ENCODE measurements around the gene MOB1B.

Gene MOB1B

GRCh38 chr4:70920592-70920991 lies 18.4 kb downstream of the MOB1B start:
- Histone ChIP-seq H3K27me3 (ENCODE audit: control insufficient read depth, insufficient read depth, low read length) (no peaks in the 10 kb centered on the region), H3K9me3 (ENCODE audit: control insufficient read depth, low read length) (no peaks in the 10 kb centered on the region), H3K9ac (ENCODE audit: low read length) (no peak overlapping the region), H3K4me3 (ENCODE audit: low read length) (no peak overlapping the region), H3K36me3 (ENCODE audit: control insufficient read depth, insufficient read depth, low read length) (no peaks in the 10 kb centered on the region), H3K4me1 (ENCODE audit: control insufficient read depth, insufficient read depth, low read length) (no peaks in the 10 kb centered on the region)

GRCh38 chr4:70925418-70925817 lies 23.2 kb downstream of the MOB1B start:
- Histone ChIP-seq H3K9ac (ENCODE audit: low read length) (no peak overlapping the region), H3K4me3 (ENCODE audit: low read length) (no peak overlapping the region), H3K36me3 (ENCODE audit: control insufficient read depth, insufficient read depth, low read length) (no peaks in the 10 kb centered on the region), H3K27me3 (ENCODE audit: control insufficient read depth, insufficient read depth, low read length) (no peaks in the 10 kb centered on the region), H3K4me1 (ENCODE audit: control insufficient read depth, insufficient read depth, low read length) (no peaks in the 10 kb centered on the region), H3K9me3 (ENCODE audit: control insufficient read depth, low read length) (no peaks in the 10 kb centered on the region)

GRCh38 chr4:70925899-70926635 lies 23.9 kb downstream of the MOB1B start:
- Histone ChIP-seq H3K9me3 (ENCODE audit: control insufficient read depth, low read length) (no peaks in the 10 kb centered on the region), H3K9ac (ENCODE audit: low read length) (no peak overlapping the region), H3K36me3 (ENCODE audit: control insufficient read depth, insufficient read depth, low read length) (no peaks in the 10 kb centered on the region), H3K4me1 (ENCODE audit: control insufficient read depth, insufficient read depth, low read length) (no peaks in the 10 kb centered on the region), H3K27me3 (ENCODE audit: control insufficient read depth, insufficient read depth, low read length) (no peaks in the 10 kb centered on the region), H3K4me3 (ENCODE audit: low read length) (no peak overlapping the region)

GRCh38 chr4:70927502-70928137 lies 25.5 kb downstream of the MOB1B start:
- H3K4me1 ChIP-seq (ENCODE audit: control insufficient read depth, insufficient read depth, low read length) = no peaks in the 10 kb centered on the region
- H3K27me3 ChIP-seq (ENCODE audit: control insufficient read depth, insufficient read depth, low read length) = no peaks in the 10 kb centered on the region
- H3K9me3 ChIP-seq (ENCODE audit: control insufficient read depth, low read length) = no peaks in the 10 kb centered on the region

GRCh38 chr4:70930530-70931256 lies 28.5 kb downstream of the MOB1B start:
- no peaks in the 10 kb centered on the region for H3K9me3 ChIP-seq (ENCODE audit: control insufficient read depth, low read length)
- no peak overlapping the region for H3K9ac ChIP-seq (ENCODE audit: low read length)
- H3K36me3 ChIP-seq (ENCODE audit: control insufficient read depth, insufficient read depth, low read length) = no peaks in the 10 kb centered on the region
- no peaks in the 10 kb centered on the region for H3K4me1 ChIP-seq (ENCODE audit: control insufficient read depth, insufficient read depth, low read length)
- H3K27me3 ChIP-seq (ENCODE audit: control insufficient read depth, insufficient read depth, low read length) = no peaks in the 10 kb centered on the region
- no peak overlapping the region for H3K4me3 ChIP-seq (ENCODE audit: low read length)

More at GRCh38 chr4:70927502-70928137, 25.5 kb downstream of the MOB1B start:
- no peaks in the 10 kb centered on the region for H3K36me3 ChIP-seq (ENCODE audit: control insufficient read depth, insufficient read depth, low read length)
- H3K4me3 ChIP-seq (ENCODE audit: low read length) = no peak overlapping the region
- no peak overlapping the region for H3K9ac ChIP-seq (ENCODE audit: low read length)

- H3K27me3 ChIP-seq (ENCODE audit: control insufficient read depth, insufficient read depth, low read length) = no peaks in the 10 kb centered on the region
- no peak overlapping the region for H3K9ac ChIP-seq (ENCODE audit: low read length)
- no peaks in the 10 kb centered on the region for H3K9me3 ChIP-seq (ENCODE audit: control insufficient read depth, low read length)
Measured at GRCh38 chr4:70931347-70931746, 29.2 kb downstream of the MOB1B start.

GRCh38 chr4:70932984-70933383 lies 30.8 kb downstream of the MOB1B start:
- no peaks in the 10 kb centered on the region for H3K4me1 ChIP-seq (ENCODE audit: control insufficient read depth, insufficient read depth, low read length)
- H3K4me3 ChIP-seq (ENCODE audit: low read length) = no peak overlapping the region
- H3K36me3 ChIP-seq (ENCODE audit: control insufficient read depth, insufficient read depth, low read length) = no peaks in the 10 kb centered on the region

More at GRCh38 chr4:70931347-70931746, 29.2 kb downstream of the MOB1B start:
- Histone ChIP-seq H3K4me3 (ENCODE audit: low read length) (no peak overlapping the region), H3K4me1 (ENCODE audit: control insufficient read depth, insufficient read depth, low read length) (no peaks in the 10 kb centered on the region), H3K36me3 (ENCODE audit: control insufficient read depth, insufficient read depth, low read length) (no peaks in the 10 kb centered on the region)

GRCh38 chr4:70935038-70935695 lies 33.0 kb downstream of the MOB1B start:
- no peaks in the 10 kb centered on the region for H3K36me3 ChIP-seq (ENCODE audit: control insufficient read depth, insufficient read depth, low read length)
- no peaks in the 10 kb centered on the region for H3K9me3 ChIP-seq (ENCODE audit: control insufficient read depth, low read length)
- no peaks in the 10 kb centered on the region for H3K27me3 ChIP-seq (ENCODE audit: control insufficient read depth, insufficient read depth, low read length)

More at GRCh38 chr4:70932984-70933383, 30.8 kb downstream of the MOB1B start:
- no peaks in the 10 kb centered on the region for H3K27me3 ChIP-seq (ENCODE audit: control insufficient read depth, insufficient read depth, low read length)
- no peaks in the 10 kb centered on the region for H3K9me3 ChIP-seq (ENCODE audit: control insufficient read depth, low read length)
- no peak overlapping the region for H3K9ac ChIP-seq (ENCODE audit: low read length)

GRCh38 chr4:70936200-70936787 lies 34.1 kb downstream of the MOB1B start:
- Histone ChIP-seq H3K36me3 (ENCODE audit: control insufficient read depth, insufficient read depth, low read length) (no peaks in the 10 kb centered on the region), H3K4me3 (ENCODE audit: low read length) (no peak overlapping the region), H3K4me1 (ENCODE audit: control insufficient read depth, insufficient read depth, low read length) (no peaks in the 10 kb centered on the region), H3K9me3 (ENCODE audit: control insufficient read depth, low read length) (no peaks in the 10 kb centered on the region), H3K27me3 (ENCODE audit: control insufficient read depth, insufficient read depth, low read length) (no peaks in the 10 kb centered on the region), H3K9ac (ENCODE audit: low read length) (no peak overlapping the region)

More at GRCh38 chr4:70935038-70935695, 33.0 kb downstream of the MOB1B start:
- H3K4me3 ChIP-seq (ENCODE audit: low read length) = no peak overlapping the region
- H3K9ac ChIP-seq (ENCODE audit: low read length) = no peak overlapping the region
- H3K4me1 ChIP-seq (ENCODE audit: control insufficient read depth, insufficient read depth, low read length) = no peaks in the 10 kb centered on the region

GRCh38 chr4:70938086-70938485 lies 35.9 kb downstream of the MOB1B start:
- H3K36me3 ChIP-seq (ENCODE audit: control insufficient read depth, insufficient read depth, low read length) = no peaks in the 10 kb centered on the region
- H3K27me3 ChIP-seq (ENCODE audit: control insufficient read depth, insufficient read depth, low read length) = no peaks in the 10 kb centered on the region
- no peaks in the 10 kb centered on the region for H3K9me3 ChIP-seq (ENCODE audit: control insufficient read depth, low read length)
- no peaks in the 10 kb centered on the region for H3K4me1 ChIP-seq (ENCODE audit: control insufficient read depth, insufficient read depth, low read length)
- no peak overlapping the region for H3K4me3 ChIP-seq (ENCODE audit: low read length)
- no peak overlapping the region for H3K9ac ChIP-seq (ENCODE audit: low read length)

- H3K36me3 ChIP-seq (ENCODE audit: control insufficient read depth, insufficient read depth, low read length) = no peaks in the 10 kb centered on the region
- no peak overlapping the region for H3K9ac ChIP-seq (ENCODE audit: low read length)
- no peaks in the 10 kb centered on the region for H3K4me1 ChIP-seq (ENCODE audit: control insufficient read depth, insufficient read depth, low read length)
- no peaks in the 10 kb centered on the region for H3K9me3 ChIP-seq (ENCODE audit: control insufficient read depth, low read length)
- no peaks in the 10 kb centered on the region for H3K27me3 ChIP-seq (ENCODE audit: control insufficient read depth, insufficient read depth, low read length)
- no peak overlapping the region for H3K4me3 ChIP-seq (ENCODE audit: low read length)
Measured at GRCh38 chr4:70940134-70940533, 38.0 kb downstream of the MOB1B start.

Measured in mucosa of stomach (tissue), 1 donor.